ENCODE measurements around the gene SCN5A. TPM values are rescaled to one million over a fixed set of nuclear protein-coding genes. Genes with fewer than 3 reads are reported as not detected.

Gene SCN5A
- total RNA-seq, 1 experiment from 2014 or later = 0.69 TPM

GRCh38 chr3:38562467-38562925 lies 87.0 kb downstream of the SCN5A start:
- ATAC-seq (no peak), DNase-seq (ENCODE audit: low read depth, low spot score) (no peak)
- Histone ChIP-seq H3K27me3 (ENCODE audit: control insufficient read depth, insufficient read depth, low read length) (no peaks in the 10 kb centered on the region; the same call in 1 of the 2 replicates), H3K9me3 (ENCODE audit: control insufficient read depth, insufficient read depth, low read depth, low read length) (no peaks in the 10 kb centered on the region), H3K36me3 (ENCODE audit: control insufficient read depth, insufficient read depth, low read length) (no peaks in the 10 kb centered on the region), H3K4me3 (ENCODE audit: low read depth in 2 of 2, low read length in 2 of 2) (no peak overlapping the region), H3K27ac (ENCODE audit: low read length) (no peak overlapping the region), H3K4me1 (ENCODE audit: control insufficient read depth, insufficient read depth, low read length) (no peaks in the 10 kb centered on the region)
- CTCF ChIA-PET = no interaction called here
- intact Hi-C loops (cut with micrococcal nuclease; ENCODE audit: unreplicated experiment) = no loop called here
- in situ Hi-C loops (cut with HindIII; ENCODE audit: low pct_unique_long_range_greater_than_20kb, low sequenced_read_pairs) = no loop called here
- BruUV-seq (replicated peaks) = no TSS peak
- no peak for TF ChIP-seq TCF7L2 (IDR thresholded peaks at IDR 0.05; ENCODE audit: low read depth, low read length)
- TF ChIP-seq REST (IDR thresholded peaks at IDR 0.05; ENCODE audit: insufficient read depth in 1 of 2, low read depth in 2 of 2, low read length in 1 of 2) = no peak
- no peak for TF ChIP-seq POLR2AphosphoS5 (IDR thresholded peaks at IDR 0.05; ENCODE audit: low read depth, low read length)
- no peak for TF ChIP-seq CTCF (IDR thresholded peaks at IDR 0.05)
- TF ChIP-seq SIN3A (IDR thresholded peaks at IDR 0.05; ENCODE audit: borderline replicate concordance, insufficient read depth, low read depth, low read length) = no peak
- POLR2A ChIA-PET = no interaction called here

- DNase-seq (ENCODE audit: low read depth, low spot score) (no peak), ATAC-seq (no peak)
- Histone ChIP-seq H3K4me3 (ENCODE audit: low read depth in 2 of 2, low read length in 2 of 2) (no peak overlapping the region), H3K36me3 (ENCODE audit: control insufficient read depth, insufficient read depth, low read length) (no peaks in the 10 kb centered on the region), H3K27ac (ENCODE audit: low read length) (no peak overlapping the region), H3K27me3 (ENCODE audit: control insufficient read depth, insufficient read depth, low read length) (no peaks in the 10 kb centered on the region; the same call in 1 of the 2 replicates), H3K4me1 (ENCODE audit: control insufficient read depth, insufficient read depth, low read length) (no peaks in the 10 kb centered on the region), H3K9me3 (ENCODE audit: control insufficient read depth, insufficient read depth, low read depth, low read length) (no peaks in the 10 kb centered on the region)
- in situ Hi-C loops (cut with HindIII; ENCODE audit: low pct_unique_long_range_greater_than_20kb, low sequenced_read_pairs) (no loop called here), intact Hi-C loops (cut with micrococcal nuclease; ENCODE audit: unreplicated experiment) (no loop called here)
- no TSS peak for BruUV-seq (replicated peaks)
- ChIA-PET CTCF (no interaction called here), POLR2A (no interaction called here)
- TF ChIP-seq SIN3A (IDR thresholded peaks at IDR 0.05; ENCODE audit: borderline replicate concordance, insufficient read depth, low read depth, low read length) (no peak), TCF7L2 (IDR thresholded peaks at IDR 0.05; ENCODE audit: low read depth, low read length) (no peak), REST (IDR thresholded peaks at IDR 0.05; ENCODE audit: insufficient read depth in 1 of 2, low read depth in 2 of 2, low read length in 1 of 2) (no peak), CTCF (IDR thresholded peaks at IDR 0.05) (no peak), POLR2AphosphoS5 (IDR thresholded peaks at IDR 0.05; ENCODE audit: low read depth, low read length) (no peak)
These were observed 87.6 kb downstream of the SCN5A start for GRCh38 chr3:38561746-38562466.

All from Panc1 (cell line).